GM12892 (cell line): ENCODE data around the gene CIRBP.
A peak's percentile ranks its signal among the peaks of the same experiment; 100 is the strongest.

Experiments
- DNase-seq: peaks from one replicate; pipeline ENCODE4 v3.0.0; 2011; ENCODE audit not compliant: insufficient read length
- FAIRE-seq: peaks from 2 replicates; lab custom pipeline; 2011; peaks lifted over from hg19 to GRCh38; lab: Jason Lieb, UNC
- POLR2A ChIP-seq: IDR thresholded peaks from 2 replicates; pipeline ENCODE4 v1.6.1; 2011; ENCODE audit warnings: low read depth, low read length, control low read depth
- POLR2AphosphoS5 ChIP-seq: IDR thresholded peaks from 2 replicates; pipeline ENCODE4 v1.6.1; 2011; ENCODE audit warnings: low read depth, low read length, control low read depth
- TAF1 ChIP-seq: IDR thresholded peaks from 2 replicates; pipeline ENCODE4 v1.6.1; 2011; ENCODE audit warnings: low read depth, mild to moderate bottlenecking, control low read depth, low read length, borderline replicate concordance

The CIRBP gene

GRCh38 chr19:1275260-1275975 is 6.3 kb downstream of the CIRBP start, which contains the start of gene FAM174C:
Gene FAM174C (plus strand): TSS chr19:1275530. CDS start chr19:1275550, 20 bp downstream.
- TF ChIP-seq TAF1 (peak; percentile 33), POLR2A (peak; percentile 93; the same call in 1 of the 2 replicates), POLR2AphosphoS5 (peak; percentile 89)
- FAIRE-seq: peak; percentile 99
- peak; percentile 99 for DNase-seq

- no peak for FAIRE-seq
- no peak for DNase-seq
- TF ChIP-seq TAF1 (0 out of 2 replicates have a peak, but pooled peaks have one; percentile 14), POLR2AphosphoS5 (no peak), POLR2A (no peak)
These were observed 7.0 kb downstream of the CIRBP start for GRCh38 chr19:1275976-1276627.

- no peak for DNase-seq
- peak; percentile 15; the same call in 1 of the 2 replicates for TF ChIP-seq POLR2A
- no peak for TF ChIP-seq TAF1
- no peak for FAIRE-seq
These were observed 7.5 kb downstream of the CIRBP start for GRCh38 chr19:1276628-1277022.

- TF ChIP-seq POLR2AphosphoS5: no peak
- no peak for TF ChIP-seq TAF1
- no peak for TF ChIP-seq POLR2A
- no peak for FAIRE-seq
- no peak for DNase-seq
These were observed 7.9 kb downstream of the CIRBP start for GRCh38 chr19:1277061-1277460.

- no peak for FAIRE-seq
- no peak for DNase-seq
- no peak for TF ChIP-seq POLR2AphosphoS5
- no peak for TF ChIP-seq POLR2A
- no peak for TF ChIP-seq TAF1
These were observed 8.9 kb downstream of the CIRBP start for GRCh38 chr19:1278074-1278473.

GRCh38 chr19:1278713-1279660 is 9.9 kb downstream of the CIRBP start:
- no peak for FAIRE-seq
- TF ChIP-seq POLR2AphosphoS5 (no peak), POLR2A (no peak), TAF1 (no peak)
- DNase-seq: no peak

GRCh38 chr19:1279782-1280341 is 10.7 kb downstream of the CIRBP start:
- no peak for TF ChIP-seq TAF1
- TF ChIP-seq POLR2AphosphoS5: 0 out of 2 replicates have a peak, but pooled peaks have one; percentile 28
- FAIRE-seq (peak; percentile 98), DNase-seq (peak; percentile 89)

- no peak for DNase-seq
- no peak for FAIRE-seq
- TF ChIP-seq TAF1: no peak
These were observed 11.8 kb downstream of the CIRBP start for GRCh38 chr19:1280636-1281568.

GRCh38 chr19:1281569-1282287 is 12.6 kb downstream of the CIRBP start:
- TF ChIP-seq POLR2A (no peak), POLR2AphosphoS5 (no peak), TAF1 (no peak)
- FAIRE-seq: no peak
- DNase-seq: no peak
